Ovary (tissue), 3 donors: ENCODE data around the gene TMEM266.

Experiments
- CTCF ChIP-seq, 3 donors: fragments of 450-650 bp in 2 of 3; fragments of 200-600 bp in 1 of 3; IDR thresholded peaks; one replicate each; pipeline versions ENCODE4 v1.5.1 to v1.8.0; 2016 to 2022; ENCODE audit warnings: antibody characterized with exemption in 3 of 3, mild to moderate bottlenecking in 1 of 3
- POLR2A ChIP-seq: fragments of 450-650 bp; IDR thresholded peaks from one replicate; pipeline ENCODE4 v1.6.1; 2017; ENCODE audit warnings: antibody characterized with exemption, mild to moderate bottlenecking, moderate library complexity
- donor health status: DM: no; HTN: no; CAD: no.

GRCh38 chr15:76209942-76210341 lies 150.2 kb downstream of the TMEM266 start:
- TF ChIP-seq CTCF (IDR thresholded peaks at IDR 0.05) (no peak), POLR2A (no peak)
